ENCODE results near the gene ATL3.
"Not testable (repeated sequence)": the region's sequence is repeated elsewhere in the genome, so short reads cannot be mapped to it uniquely, and the experiment has no call there.

The ATL3 gene, protein sequence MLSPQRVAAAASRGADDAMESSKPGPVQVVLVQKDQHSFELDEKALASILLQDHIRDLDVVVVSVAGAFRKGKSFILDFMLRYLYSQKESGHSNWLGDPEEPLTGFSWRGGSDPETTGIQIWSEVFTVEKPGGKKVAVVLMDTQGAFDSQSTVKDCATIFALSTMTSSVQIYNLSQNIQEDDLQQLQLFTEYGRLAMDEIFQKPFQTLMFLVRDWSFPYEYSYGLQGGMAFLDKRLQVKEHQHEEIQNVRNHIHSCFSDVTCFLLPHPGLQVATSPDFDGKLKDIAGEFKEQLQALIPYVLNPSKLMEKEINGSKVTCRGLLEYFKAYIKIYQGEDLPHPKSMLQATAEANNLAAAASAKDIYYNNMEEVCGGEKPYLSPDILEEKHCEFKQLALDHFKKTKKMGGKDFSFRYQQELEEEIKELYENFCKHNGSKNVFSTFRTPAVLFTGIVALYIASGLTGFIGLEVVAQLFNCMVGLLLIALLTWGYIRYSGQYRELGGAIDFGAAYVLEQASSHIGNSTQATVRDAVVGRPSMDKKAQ

DNA sequence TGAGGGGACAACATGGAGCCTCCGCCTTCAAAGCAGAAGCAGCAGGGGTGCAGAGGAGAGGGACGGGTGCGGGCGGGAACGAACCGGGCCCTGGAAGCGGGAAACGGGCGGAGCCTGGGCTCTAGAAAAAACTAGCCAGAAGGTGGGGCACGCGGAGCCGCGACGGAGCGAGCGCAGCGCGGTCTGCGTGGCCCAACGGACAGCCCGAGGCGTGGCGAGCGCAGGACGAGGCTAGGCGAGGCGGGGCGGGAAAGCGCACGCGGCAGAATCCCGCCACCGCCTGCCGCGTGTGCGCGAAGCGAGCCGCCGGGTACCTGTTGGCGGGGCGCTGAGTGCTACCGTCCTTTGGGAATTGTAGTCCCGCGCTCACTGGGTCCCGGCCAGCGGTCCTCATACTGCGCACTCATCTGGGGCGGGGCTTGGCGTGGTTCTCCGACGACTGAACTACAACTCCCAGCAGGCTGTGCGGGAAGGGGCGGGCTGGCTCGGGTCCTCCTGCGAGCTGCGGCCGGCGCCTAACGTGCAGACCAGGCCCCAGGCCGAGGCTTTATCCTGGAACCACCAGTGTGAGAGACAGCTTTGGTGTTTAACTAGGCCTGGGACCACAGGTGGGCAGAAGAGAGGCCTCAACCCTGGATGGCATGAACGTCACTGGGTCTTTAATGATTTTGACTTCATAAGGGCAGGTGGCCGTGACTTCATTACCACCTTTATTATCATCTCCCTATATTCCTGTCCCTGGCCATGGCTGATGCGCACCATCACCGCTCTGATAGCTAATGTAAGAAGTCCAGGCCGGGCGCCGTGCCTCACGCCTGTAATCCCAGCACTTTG, at the start of gene ATL3:
TSS of gene ATL3 (minus strand) at position 55 of the 834 bp plus-strand sequence. CDS start at position 14, 41 bp downstream.
- DNase-seq: peak; percentile 39

DNA sequence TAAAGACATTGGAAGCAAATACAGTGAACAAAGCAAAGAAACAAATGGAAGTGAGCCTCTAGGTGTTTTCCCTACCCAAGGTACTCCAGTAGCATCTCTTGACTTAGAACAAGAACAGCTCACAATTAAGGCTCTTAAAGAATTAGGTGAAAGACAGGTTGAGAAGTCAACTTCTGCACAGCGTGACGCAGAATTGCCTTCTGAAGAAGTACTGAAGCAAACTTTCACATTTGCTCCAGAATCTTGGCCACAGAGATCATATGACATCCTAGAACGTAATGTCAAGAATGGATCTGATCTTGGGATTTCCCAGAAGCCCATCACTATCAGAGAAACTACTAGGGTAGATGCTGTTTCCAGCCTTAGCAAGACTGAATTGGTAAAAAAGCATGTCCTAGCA, 49.4 kb upstream of the ATL3 start:
- DNase-seq: no peak

GRCh38 chr11:63719987-63720386, 48.8 kb upstream of the ATL3 start:
- no peak for DNase-seq

- DNase-seq: no peak
Measured at GRCh38 chr11:63719001-63719400, 47.8 kb upstream of the ATL3 start.

DNA sequence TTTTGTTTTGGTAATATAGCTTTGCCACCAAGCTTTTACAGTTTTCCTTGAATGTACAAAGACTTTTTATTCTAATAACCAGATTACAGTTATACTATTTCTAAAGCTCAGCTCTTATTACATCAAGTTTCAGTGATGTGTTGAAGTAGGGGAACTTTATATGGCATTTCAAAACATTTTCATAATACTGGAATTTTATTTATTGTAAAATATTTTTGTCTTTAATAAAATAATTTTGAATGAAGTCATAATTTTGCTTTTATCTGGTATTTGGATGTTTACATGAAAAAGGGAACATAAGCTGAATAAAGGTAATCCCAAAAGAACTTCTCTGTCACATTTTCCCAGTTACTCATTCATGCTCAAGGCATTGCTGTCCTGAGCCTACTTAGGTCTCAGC, 44.9 kb upstream of the ATL3 start:
- DNase-seq: no peak

DNA sequence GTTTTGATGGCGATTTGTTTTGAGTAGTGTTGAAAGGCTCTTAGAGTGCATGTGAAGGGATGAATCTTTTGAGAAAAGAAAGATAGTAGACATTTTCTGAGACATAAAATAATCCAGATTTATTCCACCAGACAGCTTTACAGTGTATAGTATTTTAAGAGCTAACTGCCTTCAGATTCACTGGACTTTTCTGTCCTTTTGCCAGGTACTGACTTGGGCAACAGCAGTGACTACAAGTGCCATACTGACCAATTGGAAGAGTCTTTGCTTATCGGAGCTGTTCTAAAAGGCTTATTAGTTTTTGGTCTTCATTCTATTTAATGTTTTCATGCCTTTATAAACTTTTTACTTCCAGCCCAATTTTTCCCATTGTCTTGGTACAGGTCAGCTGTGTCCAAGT, 42.6 kb upstream of the ATL3 start:
- no peak for DNase-seq

DNA sequence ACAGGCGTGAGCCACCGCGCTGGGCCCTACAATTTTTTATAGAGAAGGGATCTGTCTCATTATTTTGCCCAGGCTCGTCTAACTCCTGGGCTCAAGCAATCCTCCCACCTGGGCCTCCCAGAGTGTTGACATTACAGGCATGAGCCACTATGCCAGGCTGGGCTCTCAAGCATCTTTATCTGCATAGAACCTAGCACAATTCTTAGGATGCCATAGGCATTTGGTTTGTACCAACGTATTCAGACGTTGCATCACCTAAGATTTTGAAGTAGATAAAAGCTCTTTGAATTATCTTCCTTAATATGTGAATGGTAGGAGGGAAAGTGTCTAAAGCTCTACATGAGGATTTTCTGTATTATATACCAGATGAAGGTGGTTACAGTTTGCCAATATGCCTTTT, 40.7 kb upstream of the ATL3 start:
- no peak for DNase-seq

DNA sequence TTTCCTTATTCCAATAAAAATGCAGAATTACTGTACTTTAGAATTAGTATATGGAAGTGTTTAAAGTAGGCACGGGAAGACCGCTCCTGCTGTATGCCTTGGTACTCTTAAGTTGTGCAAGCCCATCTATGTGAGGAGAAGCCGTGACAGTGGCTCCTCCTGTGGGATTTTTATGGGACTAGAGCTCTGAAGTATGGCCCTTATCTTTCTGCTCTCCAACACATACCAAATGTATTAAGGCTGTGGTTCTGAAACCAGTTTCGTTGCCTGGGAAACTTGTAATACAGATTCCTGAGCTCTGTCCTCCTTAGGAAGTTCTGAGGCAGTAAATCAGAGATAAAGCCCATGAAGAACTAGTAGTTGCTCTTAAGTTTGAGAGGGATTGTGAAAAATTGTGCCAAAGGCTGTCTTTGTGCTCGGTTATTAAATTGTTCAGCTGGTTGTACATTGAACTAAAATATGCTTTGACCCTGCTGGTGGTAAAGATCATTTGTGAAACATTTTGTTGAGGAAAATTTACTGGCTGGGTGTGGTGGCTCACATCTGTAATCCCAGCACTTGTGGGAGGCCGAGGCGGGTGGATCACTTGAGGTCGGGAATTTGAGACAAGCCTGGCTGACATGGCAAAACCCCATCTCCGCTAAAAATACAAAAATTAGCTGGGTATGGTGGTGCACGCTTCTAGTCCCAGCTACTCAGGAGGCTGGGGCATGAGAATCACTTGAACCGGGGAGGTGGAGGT, 39.5 kb upstream of the ATL3 start:
- no peak for DNase-seq

DNA sequence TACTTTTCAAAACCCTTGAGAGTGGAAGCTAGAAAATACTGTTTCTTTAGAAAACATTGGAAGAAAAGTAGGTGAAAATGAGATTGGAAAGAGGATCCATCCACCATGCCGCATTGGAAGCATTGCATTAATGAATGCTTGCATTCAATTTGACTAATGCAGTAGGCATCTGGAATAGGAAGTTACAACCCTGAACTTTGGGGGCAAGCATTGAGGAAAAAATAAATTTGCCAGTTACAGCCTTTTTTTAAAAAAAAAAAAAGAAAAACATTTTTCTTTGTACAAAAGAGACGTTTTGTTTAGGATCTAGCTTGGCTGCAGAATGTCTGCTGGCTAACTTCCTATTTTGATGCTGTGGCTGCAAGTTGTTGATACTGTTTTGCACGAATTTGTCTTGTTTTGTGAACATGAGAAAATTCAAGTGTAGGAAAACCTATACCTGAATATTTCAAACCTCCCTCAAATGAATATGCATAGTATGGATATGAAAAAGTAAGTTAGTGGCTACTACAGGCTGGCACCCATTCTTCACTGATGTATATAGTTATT, 38.2 kb upstream of the ATL3 start:
- DNase-seq: no peak

DNA sequence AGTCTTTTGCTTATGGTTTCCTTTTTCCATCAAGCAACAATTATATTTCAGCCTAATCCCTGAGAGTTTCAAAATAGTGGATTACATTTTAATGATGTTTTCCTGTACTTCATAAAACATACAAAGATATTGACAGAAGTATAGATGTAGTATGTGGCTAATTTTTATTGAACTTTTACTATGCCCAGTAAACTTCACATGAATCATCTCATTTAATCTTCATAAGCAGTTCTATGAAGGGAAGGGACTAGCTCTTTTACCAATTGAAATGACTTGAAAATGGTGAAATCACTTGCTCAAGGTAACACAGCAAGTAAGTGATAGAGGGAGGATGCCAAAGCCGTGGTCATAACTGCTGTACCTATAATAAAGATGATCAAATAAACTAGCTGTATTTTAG, 37.6 kb upstream of the ATL3 start:
- DNase-seq: no peak

GRCh38 chr11:63705526-63705925, 34.4 kb upstream of the ATL3 start:
- no peak for DNase-seq

- DNase-seq: no peak
Measured at GRCh38 chr11:63699896-63700295, 28.7 kb upstream of the ATL3 start.

DNA sequence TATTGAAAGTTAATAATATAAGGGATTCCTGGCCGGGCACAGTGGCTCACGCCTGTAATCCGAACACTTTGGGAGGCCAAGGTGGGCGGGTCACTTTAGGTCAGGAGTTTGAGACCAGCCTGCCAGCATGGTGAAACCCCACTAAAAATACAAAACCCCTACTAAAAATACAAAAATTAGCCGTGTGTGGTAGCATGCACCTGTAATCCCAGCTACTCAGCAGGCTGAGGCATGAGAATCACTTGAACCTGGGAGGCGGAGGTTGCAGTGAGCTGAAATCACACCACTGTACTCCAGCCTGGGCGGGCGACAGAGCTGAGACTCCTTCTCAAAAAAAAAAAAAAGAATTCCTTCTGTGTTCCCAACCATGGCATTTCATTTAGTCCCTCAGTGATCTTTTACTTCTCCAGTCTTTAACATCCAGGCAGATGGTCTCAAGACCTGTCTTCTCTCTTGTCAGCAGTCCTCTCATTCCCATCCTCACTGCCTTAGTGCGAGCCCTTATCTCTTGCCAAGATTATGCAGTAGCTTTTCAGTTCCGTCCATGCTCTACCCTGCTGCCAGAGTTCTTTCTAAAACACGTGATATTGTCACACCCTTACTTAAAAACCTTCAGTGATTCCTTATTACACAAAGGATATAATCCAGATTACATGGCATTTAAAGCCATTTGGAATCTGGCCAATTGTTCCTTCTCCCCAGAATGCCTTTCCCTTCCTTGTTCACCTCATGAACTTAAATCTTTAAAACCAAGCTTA, 28.0 kb upstream of the ATL3 start:
- DNase-seq: no peak

- no peak for DNase-seq
Measured at GRCh38 chr11:63694596-63694995, 23.4 kb upstream of the ATL3 start.

GRCh38 chr11:63687845-63688244, 16.7 kb upstream of the ATL3 start:
- no peak for DNase-seq

GRCh38 chr11:63686926-63687325, 15.8 kb upstream of the ATL3 start:
- no peak for DNase-seq

GRCh38 chr11:63685158-63685721, 14.1 kb upstream of the ATL3 start:
- DNase-seq: not testable (repeated sequence)

DNA sequence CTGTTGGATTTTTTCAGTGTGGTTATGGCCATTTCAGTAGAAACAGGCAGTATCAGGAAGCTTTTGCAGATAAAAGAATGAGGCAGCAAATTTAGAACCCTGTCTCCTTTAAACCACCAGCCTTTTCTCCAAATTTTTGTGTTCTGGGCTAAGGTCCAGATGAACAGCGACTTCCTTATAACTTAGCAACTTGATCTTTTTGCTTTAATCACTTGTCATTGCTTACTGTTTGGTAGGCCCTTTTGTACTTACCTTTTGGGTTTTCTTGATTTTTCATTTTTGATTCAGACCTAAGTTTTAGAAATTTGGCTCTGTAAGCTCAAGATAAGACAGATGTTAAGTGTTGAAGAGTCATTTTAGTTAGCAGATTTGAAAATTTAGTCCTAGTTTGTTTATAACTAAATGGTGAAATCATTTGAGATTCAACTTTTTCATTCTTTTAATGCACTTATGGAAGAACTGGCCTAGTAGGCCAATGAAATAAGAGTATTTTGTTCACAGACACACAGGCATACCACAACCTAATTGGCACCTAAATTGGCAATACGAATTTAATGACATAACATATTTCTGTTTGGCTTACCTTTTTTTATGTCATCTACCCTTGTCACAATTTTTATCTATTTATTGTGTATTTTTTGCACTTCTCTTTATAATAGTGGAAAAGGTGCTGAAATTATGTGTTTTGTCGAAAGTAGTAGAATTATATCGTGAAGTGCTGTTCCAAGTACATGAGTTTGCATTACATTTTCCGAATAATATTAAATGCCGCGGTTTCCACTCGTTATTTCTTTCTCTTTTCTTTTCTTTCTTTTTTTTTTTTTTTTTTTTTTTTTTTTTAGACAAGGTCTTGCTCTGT, 12.2 kb upstream of the ATL3 start:
- no peak for DNase-seq

DNA sequence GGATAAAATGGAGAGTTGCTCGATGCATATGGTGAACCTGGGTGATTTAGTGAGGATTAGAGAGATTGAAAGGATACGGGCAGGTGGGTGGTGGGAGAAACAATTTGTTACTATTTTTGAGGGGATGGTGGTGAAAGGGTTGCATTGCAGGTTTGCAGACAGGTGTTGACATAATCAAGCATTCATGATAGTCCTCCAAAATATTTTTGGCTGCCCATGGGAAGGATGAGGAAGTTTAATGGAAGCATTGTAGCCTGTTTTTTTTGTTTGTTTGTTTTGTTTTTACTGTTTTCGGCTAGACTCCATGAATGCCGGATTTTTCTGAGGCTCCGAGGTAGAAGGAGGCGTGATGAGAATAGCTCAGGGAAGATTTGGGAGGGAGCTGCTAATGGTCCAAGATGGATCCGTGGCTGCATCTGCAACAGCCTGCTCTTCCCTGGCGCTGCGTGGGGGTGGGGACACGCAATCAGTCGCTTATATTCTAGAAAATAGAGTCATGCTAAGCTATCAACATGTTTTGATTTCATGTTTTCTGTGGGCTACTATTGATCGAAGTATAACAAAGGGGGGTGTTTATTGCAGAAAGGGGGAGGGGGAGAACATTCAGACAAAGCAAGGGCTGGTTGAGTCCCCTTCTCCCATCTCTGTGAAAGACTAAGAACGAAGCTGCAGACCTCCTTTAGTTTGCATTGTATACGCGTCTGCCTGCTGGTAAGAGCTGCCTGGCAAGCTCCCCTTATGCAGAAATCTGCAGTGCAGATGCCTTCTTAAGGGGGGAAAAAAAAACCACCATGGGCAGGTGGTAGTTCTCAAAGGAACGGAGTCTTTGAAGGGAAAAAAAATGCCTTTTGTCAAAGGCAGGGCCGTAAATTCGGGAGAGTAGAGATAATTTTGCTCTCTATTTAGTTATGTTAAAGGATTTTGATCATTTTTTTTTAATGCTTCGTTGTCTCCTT, 11.2 kb upstream of the ATL3 start:
- DNase-seq: no peak
